NT2/D1 (cell line): Measurements from ENCODE around the gene SH3BP5.

Source experiments
- SUZ12 ChIP-seq: IDR thresholded peaks from 2 replicates; pipeline ENCODE4 v1.6.1; 2011; ENCODE audit not compliant: insufficient read length, insufficient read depth; ENCODE audit errors: extremely low read depth
- YY1 ChIP-seq: IDR thresholded peaks from 2 replicates; pipeline ENCODE4 v1.6.1; 2011; ENCODE audit not compliant: insufficient read length, insufficient read depth
- ZNF274 ChIP-seq: IDR thresholded peaks from 2 replicates; pipeline ENCODE4 v1.6.1; 2011; ENCODE audit warnings: mild to moderate bottlenecking, low read depth, low read length

GRCh38 chr3:15276028-15276724 lies 56.2 kb downstream of the SH3BP5 start:
- TF ChIP-seq ZNF274 (no peak), SUZ12 (no peak), YY1 (no peak)
